ENCODE data around the gene ZNFX1. TPM values are rescaled to one million over a fixed set of nuclear protein-coding genes. Genes with fewer than 3 reads are reported as not detected.

The ZNFX1 gene
- total and polyA plus RNA-seq, 7 donors, result 8.4 to 29.6 (median 21.7) TPM

- no peaks in the 10 kb centered on the region for H3K27me3 ChIP-seq (ENCODE audit: insufficient read depth in 3 of 3, low read length in 2 of 3)
- peaks cover 15% of the 10 kb centered on the region for H3K9me3 ChIP-seq
- WGBS, 3 donors, result 96 to 98% (median 97%) methylated on average over 3 of the region's 3 CpGs
- TF ChIP-seq CTCF (IDR thresholded peaks at IDR 0.05), result no peak
- no peak for ATAC-seq
- H3K27ac ChIP-seq, result no peak overlapping the region
- DNase-seq, result no peak
- peaks cover 42% of the 10 kb centered on the region for H3K4me1 ChIP-seq
- peaks cover 61 to 99% of the 10 kb centered on the region in 2 donors for H3K36me3 ChIP-seq (ENCODE audit: insufficient read depth in 1 of 2, low read depth in 1 of 2)
- H3K4me3 ChIP-seq, result no peak overlapping the region
- intact Hi-C loops (cut with DNase I), result no loop called here
Measured at GRCh38 chr20:49283703-49284625, 6.1 kb upstream of the ZNFX1 start.

DNA sequence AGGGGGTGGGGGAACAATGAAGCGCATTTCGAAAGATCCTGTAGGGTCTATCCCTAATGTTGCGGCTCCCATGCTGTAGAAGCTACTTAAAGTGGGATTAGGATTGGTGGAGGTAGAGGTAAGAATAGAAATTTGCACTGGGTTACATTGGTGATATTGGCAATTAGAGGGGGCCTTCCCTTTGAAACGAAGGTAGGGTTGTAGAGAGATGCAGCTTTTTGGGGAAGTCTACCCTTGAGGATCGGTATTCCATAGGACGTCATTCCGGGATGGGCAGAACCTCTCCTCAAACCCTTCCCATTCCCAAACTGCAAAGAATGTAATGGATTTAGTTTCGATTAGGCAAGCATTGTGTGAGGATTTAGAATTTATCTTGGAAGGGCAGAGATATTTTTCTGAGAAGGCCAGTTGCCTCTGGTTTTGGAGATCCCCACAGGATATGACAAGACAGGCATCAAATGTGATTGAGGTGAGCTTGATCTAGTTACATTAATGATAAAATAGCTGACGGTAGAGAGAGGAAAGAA lies 5.4 kb upstream of the ZNFX1 start:
- no peaks in the 10 kb centered on the region for H3K27me3 ChIP-seq (ENCODE audit: insufficient read depth in 3 of 3, low read length in 2 of 3)
- WGBS, 3 donors, result 94 to 95% (median 95%) methylated on average over 9 of the region's 9 CpGs
- intact Hi-C loops (cut with DNase I), result no loop called here
- DNase-seq, result no peak
- H3K36me3 ChIP-seq (ENCODE audit: insufficient read depth in 1 of 2, low read depth in 1 of 2), result peaks cover 55 to 92% of the 10 kb centered on the region in 2 donors
- peaks cover 15% of the 10 kb centered on the region for H3K9me3 ChIP-seq
- ATAC-seq, result no peak
- H3K4me1 ChIP-seq, result peaks cover 42% of the 10 kb centered on the region
- H3K4me3 ChIP-seq, result peak overlapping the region; percentile 20
- no peak overlapping the region for H3K27ac ChIP-seq
- no peak for TF ChIP-seq CTCF (IDR thresholded peaks at IDR 0.05)

DNA sequence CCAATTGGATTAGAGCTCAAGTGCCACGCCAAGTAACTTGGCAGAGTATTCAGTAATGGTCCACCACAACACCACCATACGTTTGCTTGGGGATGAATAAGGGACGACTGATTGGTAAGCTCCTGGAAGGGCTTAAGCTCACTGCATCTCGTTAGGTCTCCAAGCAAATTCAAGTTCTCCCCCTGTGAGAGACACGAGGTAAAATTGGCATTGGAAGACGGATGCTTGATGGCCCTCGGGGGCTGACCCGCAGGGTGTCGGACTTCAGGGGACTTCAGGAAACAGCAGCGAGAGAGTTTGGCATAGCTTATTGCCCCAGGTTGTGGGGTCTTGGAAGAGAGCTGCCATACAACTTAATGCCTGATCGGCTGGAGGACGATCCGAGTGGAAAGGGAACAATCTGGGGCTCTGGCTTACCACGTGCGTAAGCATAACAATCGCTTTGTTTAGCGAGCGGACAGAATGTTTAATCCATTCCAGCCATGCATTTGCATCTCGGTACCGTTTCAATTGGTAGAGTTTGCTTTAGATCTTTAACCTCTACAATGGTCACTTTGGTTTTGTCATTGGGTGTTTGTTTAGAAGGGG lies 4.8 kb upstream of the ZNFX1 start:
- peaks cover 53 to 86% of the 10 kb centered on the region in 2 donors for H3K36me3 ChIP-seq (ENCODE audit: insufficient read depth in 1 of 2, low read depth in 1 of 2)
- WGBS, 3 donors, result 78 to 85% (median 80%) methylated on average over 20 of the region's 20 CpGs
- peaks cover 42% of the 10 kb centered on the region for H3K4me1 ChIP-seq
- peaks cover 15% of the 10 kb centered on the region for H3K9me3 ChIP-seq
- no peak for TF ChIP-seq CTCF (IDR thresholded peaks at IDR 0.05)
- peak overlapping the region; percentile 20 for H3K4me3 ChIP-seq
- no peak overlapping the region for H3K27ac ChIP-seq
- intact Hi-C loops (cut with DNase I), result no loop called here
- DNase-seq (no peak), ATAC-seq (no peak)
- H3K27me3 ChIP-seq (ENCODE audit: insufficient read depth in 3 of 3, low read length in 2 of 3), result no peaks in the 10 kb centered on the region

DNA sequence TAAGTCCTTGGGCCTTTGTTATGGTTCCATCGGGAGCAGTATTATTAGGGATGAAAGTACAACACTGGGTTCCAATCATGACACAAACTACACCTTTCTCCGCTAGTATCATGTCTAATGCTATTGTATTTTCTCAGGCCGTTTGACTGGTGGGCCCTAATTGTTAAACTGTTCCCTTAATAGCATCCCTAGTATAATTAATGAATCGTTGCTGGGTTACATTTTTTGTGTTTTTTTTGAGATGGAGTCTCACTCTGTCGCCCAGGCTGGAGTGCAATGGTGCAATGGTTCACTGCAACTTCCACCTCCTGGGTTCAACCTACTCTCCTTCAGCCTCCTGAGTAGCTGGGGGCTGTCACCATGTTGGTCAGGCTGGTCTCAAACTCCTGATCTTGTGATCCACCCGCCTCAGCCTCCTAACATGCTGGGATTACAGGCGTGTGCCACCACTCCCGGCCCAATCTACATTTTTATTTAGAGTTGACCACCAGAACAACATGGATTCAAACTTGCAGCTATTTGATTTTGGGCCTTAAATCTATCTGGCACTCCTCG lies 4.1 kb upstream of the ZNFX1 start:
- Histone ChIP-seq H3K4me1 (peaks cover 42% of the 10 kb centered on the region), H3K27ac (no peak overlapping the region), H3K4me3 (peak overlapping the region; percentile 84), H3K9me3 (peaks cover 9% of the 10 kb centered on the region), H3K36me3 (ENCODE audit: insufficient read depth in 1 of 2, low read depth in 1 of 2) (peaks cover 50 to 79% of the 10 kb centered on the region in 2 donors), H3K27me3 (ENCODE audit: insufficient read depth in 3 of 3, low read length in 2 of 3) (no peaks in the 10 kb centered on the region)
- no peak for ATAC-seq
- TF ChIP-seq CTCF (IDR thresholded peaks at IDR 0.05), result no peak
- intact Hi-C loops (cut with DNase I), result no loop called here
- WGBS, 3 donors, result 82 to 88% (median 86%) methylated on average over 9 of the region's 9 CpGs
- no peak for DNase-seq
